Activated CD4-positive, alpha-beta memory T cell treated with anti-CD3 and anti-CD28 coated beads for 36 hours (primary cell): Measurements from ENCODE around the gene AFF3. TPM values are rescaled to one million over a fixed set of nuclear protein-coding genes. Genes with fewer than 3 reads are reported as not detected.

Experiments used
- CTCF ChIA-PET: fragments of 350-600 bp; sonication (Branson Sonifier 250); formaldehyde crosslinking; loops from one replicate; lab custom pipeline; 2021; ENCODE audit warnings: antibody characterized with exemption, inconsistent platforms; lab: Charles Lee
- POLR2A ChIA-PET: fragments of 350-600 bp; sonication (Branson Sonifier 250); formaldehyde crosslinking; loops from one replicate; lab custom pipeline; 2021; ENCODE audit warnings: antibody characterized with exemption; lab: Charles Lee
- DNase-seq: peaks from one replicate; pipeline ENCODE4 v3.0.0-alpha.2; 2020
- H3K27ac Mint-ChIP-seq: one replicate; pipeline ENCODE4 v1.8.0; 2021; ENCODE audit warnings: mixed read lengths
- H3K27me3 Mint-ChIP-seq: one replicate; pipeline ENCODE4 v1.8.0; 2021; ENCODE audit warnings: mixed read lengths
- H3K36me3 Mint-ChIP-seq: one replicate; pipeline ENCODE4 v1.8.0; 2021; ENCODE audit warnings: mixed read lengths
- H3K4me1 Mint-ChIP-seq: one replicate; pipeline ENCODE4 v1.8.0; 2021; ENCODE audit warnings: low read depth, mixed read lengths
- H3K4me3 Mint-ChIP-seq: one replicate; pipeline ENCODE4 v1.8.0; 2021; ENCODE audit warnings: mild to moderate bottlenecking, mixed read lengths
- H3K9me3 Mint-ChIP-seq: one replicate; pipeline ENCODE4 v1.8.0; 2021; ENCODE audit warnings: mixed read lengths
- intact Hi-C: fragments of 100-400 bp; cut with micrococcal nuclease; formaldehyde crosslinking; loops from one replicate; pipeline ENCODE4 v1.15.1; 2023
- total RNA-seq, 2 experiments: library from RNA; stranded (reverse); gene quantifications; one replicate each; pipeline ENCODE4 v1.2.3, GENCODE V29; 2021

AFF3 gene
- total RNA-seq, 2 experiments from 2014 or later: 0.22 to 0.59 TPM

GRCh38 chr2:99619151-99619550, 523.2 kb downstream of the AFF3 start:
- H3K27ac Mint-ChIP-seq: no peak overlapping the region
- no peaks in the 10 kb centered on the region for H3K27me3 Mint-ChIP-seq
- DNase-seq: no peak
- H3K9me3 Mint-ChIP-seq: no peaks in the 10 kb centered on the region
- CTCF ChIA-PET: no interaction called here
- intact Hi-C loops: no loop called here
- no peak overlapping the region for H3K4me3 Mint-ChIP-seq
- H3K36me3 Mint-ChIP-seq: no peaks in the 10 kb centered on the region
- POLR2A ChIA-PET: no interaction called here
- no peaks in the 10 kb centered on the region for H3K4me1 Mint-ChIP-seq

- POLR2A ChIA-PET: no interaction called here
- Mint-ChIP-seq H3K27me3 (no peaks in the 10 kb centered on the region), H3K4me1 (no peaks in the 10 kb centered on the region), H3K9me3 (no peaks in the 10 kb centered on the region), H3K36me3 (no peaks in the 10 kb centered on the region), H3K27ac (no peak overlapping the region), H3K4me3 (no peak overlapping the region)
- intact Hi-C loops: no loop called here
- CTCF ChIA-PET: no interaction called here
- no peak for DNase-seq
These were observed 523.8 kb downstream of the AFF3 start for GRCh38 chr2:99618579-99619097.

- intact Hi-C loops: no loop called here
- Mint-ChIP-seq H3K36me3 (no peaks in the 10 kb centered on the region), H3K4me3 (no peak overlapping the region), H3K27me3 (no peaks in the 10 kb centered on the region), H3K4me1 (no peaks in the 10 kb centered on the region), H3K27ac (no peak overlapping the region), H3K9me3 (no peaks in the 10 kb centered on the region)
- no peak for DNase-seq
- CTCF ChIA-PET: interaction anchor here (1.2 kb wide), 1 partner anchor 59 kb away, joined by 3 read pairs; no protein-coding TSS in a partner anchor
- POLR2A ChIA-PET: interaction anchor here (0.7 kb wide), 1 partner anchor 787 kb away, joined by 3 read pairs; no protein-coding TSS in a partner anchor
These were observed 524.6 kb downstream of the AFF3 start for GRCh38 chr2:99617811-99618210.

- Mint-ChIP-seq H3K36me3 (no peaks in the 10 kb centered on the region), H3K27ac (no peak overlapping the region), H3K4me3 (no peak overlapping the region), H3K4me1 (no peaks in the 10 kb centered on the region), H3K9me3 (no peaks in the 10 kb centered on the region), H3K27me3 (no peaks in the 10 kb centered on the region)
- ChIA-PET CTCF (interaction anchor here (2.0 kb wide), 1 partner anchor 56 kb away, joined by 7 read pairs; no protein-coding TSS in a partner anchor), POLR2A (no interaction called here)
- intact Hi-C loops: no loop called here
- DNase-seq: no peak
These were observed 527.1 kb downstream of the AFF3 start for GRCh38 chr2:99615247-99615771.

GRCh38 chr2:99613980-99614379, 528.4 kb downstream of the AFF3 start:
- Mint-ChIP-seq H3K4me3 (no peak overlapping the region), H3K27me3 (no peaks in the 10 kb centered on the region), H3K9me3 (no peaks in the 10 kb centered on the region), H3K4me1 (no peaks in the 10 kb centered on the region), H3K36me3 (no peaks in the 10 kb centered on the region), H3K27ac (no peak overlapping the region)
- no peak for DNase-seq
- intact Hi-C loops: no loop called here
- POLR2A ChIA-PET: no interaction called here
- CTCF ChIA-PET: no interaction called here

- Mint-ChIP-seq H3K27me3 (no peaks in the 10 kb centered on the region), H3K27ac (no peak overlapping the region), H3K36me3 (no peaks in the 10 kb centered on the region), H3K4me3 (no peak overlapping the region), H3K4me1 (no peaks in the 10 kb centered on the region), H3K9me3 (no peaks in the 10 kb centered on the region)
- intact Hi-C loops: no loop called here
- ChIA-PET POLR2A (no interaction called here), CTCF (interaction anchor here (1.3 kb wide), 1 partner anchor 770 kb away, joined by 3 read pairs; no protein-coding TSS in a partner anchor)
- DNase-seq: no peak
These were observed 530.6 kb downstream of the AFF3 start for GRCh38 chr2:99611786-99612185.

- no peaks in the 10 kb centered on the region for H3K9me3 Mint-ChIP-seq
- ChIA-PET CTCF (no interaction called here), POLR2A (no interaction called here)
- H3K36me3 Mint-ChIP-seq: no peaks in the 10 kb centered on the region
- H3K27me3 Mint-ChIP-seq: no peaks in the 10 kb centered on the region
- no peak overlapping the region for H3K4me3 Mint-ChIP-seq
- no peak for DNase-seq
- H3K4me1 Mint-ChIP-seq: no peaks in the 10 kb centered on the region
- no peak overlapping the region for H3K27ac Mint-ChIP-seq
- intact Hi-C loops: no loop called here
These were observed 531.4 kb downstream of the AFF3 start for GRCh38 chr2:99611034-99611433.

GRCh38 chr2:99609851-99610381, 532.5 kb downstream of the AFF3 start:
- Mint-ChIP-seq H3K36me3 (no peaks in the 10 kb centered on the region), H3K27ac (no peak overlapping the region), H3K4me3 (no peak overlapping the region), H3K9me3 (no peaks in the 10 kb centered on the region), H3K27me3 (no peaks in the 10 kb centered on the region), H3K4me1 (no peaks in the 10 kb centered on the region)
- intact Hi-C loops: no loop called here
- DNase-seq: no peak
- ChIA-PET CTCF (no interaction called here), POLR2A (no interaction called here)

- ChIA-PET CTCF (no interaction called here), POLR2A (no interaction called here)
- Mint-ChIP-seq H3K9me3 (no peaks in the 10 kb centered on the region), H3K4me3 (no peak overlapping the region), H3K36me3 (no peaks in the 10 kb centered on the region), H3K27ac (no peak overlapping the region), H3K27me3 (no peaks in the 10 kb centered on the region), H3K4me1 (no peaks in the 10 kb centered on the region)
- DNase-seq: no peak
- intact Hi-C loops: no loop called here
These were observed 533.5 kb downstream of the AFF3 start for GRCh38 chr2:99608861-99609260.

GRCh38 chr2:99607861-99608491, 534.4 kb downstream of the AFF3 start:
- intact Hi-C loops: no loop called here
- Mint-ChIP-seq H3K4me1 (no peaks in the 10 kb centered on the region), H3K9me3 (no peaks in the 10 kb centered on the region), H3K36me3 (no peaks in the 10 kb centered on the region), H3K27ac (no peak overlapping the region), H3K4me3 (no peak overlapping the region), H3K27me3 (no peaks in the 10 kb centered on the region)
- POLR2A ChIA-PET: no interaction called here
- CTCF ChIA-PET: no interaction called here
- no peak for DNase-seq

GRCh38 chr2:99607454-99607853, 534.9 kb downstream of the AFF3 start:
- intact Hi-C loops: no loop called here
- no peak for DNase-seq
- H3K27me3 Mint-ChIP-seq: no peaks in the 10 kb centered on the region
- H3K9me3 Mint-ChIP-seq: no peaks in the 10 kb centered on the region
- H3K36me3 Mint-ChIP-seq: no peaks in the 10 kb centered on the region
- POLR2A ChIA-PET: no interaction called here
- H3K4me3 Mint-ChIP-seq: no peak overlapping the region
- H3K27ac Mint-ChIP-seq: no peak overlapping the region
- no peaks in the 10 kb centered on the region for H3K4me1 Mint-ChIP-seq
- CTCF ChIA-PET: no interaction called here

- ChIA-PET CTCF (no interaction called here), POLR2A (interaction anchor here (0.6 kb wide), 1 partner anchor 43 kb away, joined by 3 read pairs; no protein-coding TSS in a partner anchor)
- Mint-ChIP-seq H3K36me3 (no peaks in the 10 kb centered on the region), H3K4me1 (no peaks in the 10 kb centered on the region), H3K4me3 (no peak overlapping the region), H3K27ac (no peak overlapping the region), H3K27me3 (no peaks in the 10 kb centered on the region), H3K9me3 (no peaks in the 10 kb centered on the region)
- intact Hi-C loops: no loop called here
- DNase-seq: no peak
These were observed 537.4 kb downstream of the AFF3 start for GRCh38 chr2:99605036-99605435.
